ENCODE data around the gene ADGRG3. TPM values are rescaled to one million over a fixed set of nuclear protein-coding genes. Genes with fewer than 3 reads are reported as not detected.

Gene ADGRG3
- total RNA-seq, 1 donor from 2014 or later: 0.92 TPM

DNA sequence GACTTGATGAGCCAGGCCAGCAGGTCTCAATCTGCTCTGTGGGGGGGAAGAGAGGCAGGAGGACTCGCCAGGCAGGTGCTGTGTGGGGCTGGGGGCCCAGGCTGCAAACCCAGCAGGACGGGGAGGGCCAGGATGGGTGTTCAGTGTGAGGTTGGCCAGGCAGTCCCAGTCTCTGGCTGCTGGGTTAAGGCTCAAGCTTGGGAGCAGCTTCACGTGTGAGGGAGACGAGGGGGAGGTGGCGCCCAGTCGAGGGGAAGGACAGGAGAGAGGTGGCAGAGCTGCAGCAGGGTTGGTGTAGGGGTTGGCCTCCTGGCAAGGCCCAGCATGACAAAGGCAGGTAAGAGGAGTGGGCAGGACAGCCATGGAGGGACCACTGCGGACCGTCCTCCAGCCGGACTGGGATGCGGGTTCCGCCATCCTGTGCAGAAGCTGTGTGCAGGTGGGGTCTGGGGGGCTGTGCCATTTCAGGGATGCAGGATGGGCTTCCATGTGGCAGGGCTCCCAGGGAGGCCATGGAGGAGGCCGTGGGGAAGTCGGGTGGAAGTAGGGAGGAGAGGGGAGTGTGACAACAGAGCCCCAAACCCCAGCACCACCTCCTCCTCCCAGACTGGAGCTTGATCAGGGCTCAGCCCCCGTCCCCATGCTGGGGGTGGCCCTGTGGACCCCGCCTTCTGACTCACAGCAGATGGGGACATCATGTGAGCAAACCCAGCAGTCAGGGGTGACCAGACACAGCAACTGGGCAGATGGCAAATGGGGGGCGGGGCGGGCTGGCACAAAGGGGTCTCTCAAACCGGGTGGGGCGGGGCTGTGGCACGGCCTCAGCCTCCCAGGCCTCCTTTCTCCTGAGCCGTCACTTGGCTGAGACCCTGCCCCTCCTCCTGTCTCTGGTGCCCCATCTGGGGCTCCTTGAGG is 36.9 kb upstream of the ADGRG3 start:
- peak; percentile 44 for DNase-seq

DNA sequence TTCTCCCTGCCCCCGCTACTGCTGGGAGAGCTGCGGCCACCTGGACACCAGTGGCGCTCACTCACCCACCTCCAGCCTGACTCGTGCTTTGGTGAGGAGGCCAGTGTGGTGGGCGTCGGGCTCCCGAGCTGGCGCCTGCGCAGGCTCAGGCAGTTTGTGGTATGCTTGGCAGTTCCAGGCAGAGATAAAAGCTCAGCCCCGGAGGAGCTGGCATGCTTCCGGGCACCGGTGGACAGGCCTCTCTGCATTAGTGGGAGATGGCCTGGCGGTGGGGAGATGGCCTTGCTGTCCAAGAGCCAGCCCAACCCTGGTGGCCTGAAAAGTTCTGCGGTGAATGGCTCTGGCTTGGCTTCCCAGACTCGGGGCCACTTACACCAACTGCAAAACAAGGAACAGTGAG is 35.5 kb upstream of the ADGRG3 start:
- DNase-seq: no peak

DNA sequence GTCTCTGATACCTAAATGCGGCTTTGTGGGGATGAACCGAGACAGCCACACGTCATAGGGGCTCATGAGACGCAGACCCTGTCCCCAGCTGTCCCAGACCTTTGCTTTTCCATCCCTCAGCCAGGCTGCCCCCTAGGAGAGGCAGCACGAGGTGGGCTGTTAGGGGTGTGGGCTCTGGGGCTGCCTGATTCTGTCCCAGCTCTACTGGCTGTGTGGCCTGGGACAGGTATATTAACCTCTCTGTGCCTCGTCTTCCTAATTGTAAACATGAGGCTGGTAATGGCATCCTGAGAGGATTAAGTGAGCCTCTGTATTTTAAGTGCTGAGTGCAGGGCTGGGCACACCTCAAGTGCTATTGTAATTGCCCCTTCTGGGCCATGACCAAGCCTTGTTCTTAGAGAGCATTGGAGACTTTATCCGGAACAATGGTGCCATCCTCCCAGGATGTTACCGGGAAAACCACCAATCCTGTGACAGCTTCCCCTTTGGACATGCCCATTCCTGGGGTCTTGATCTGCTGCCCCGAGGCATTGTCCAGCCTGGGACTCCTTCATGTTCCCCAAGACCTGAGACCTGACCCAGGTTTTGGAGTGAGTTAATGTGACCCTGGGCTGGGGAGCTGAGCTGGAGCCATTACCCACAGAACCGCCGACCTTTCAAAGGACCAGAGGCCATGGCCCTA is 34.6 kb upstream of the ADGRG3 start:
- no peak for DNase-seq

DNA sequence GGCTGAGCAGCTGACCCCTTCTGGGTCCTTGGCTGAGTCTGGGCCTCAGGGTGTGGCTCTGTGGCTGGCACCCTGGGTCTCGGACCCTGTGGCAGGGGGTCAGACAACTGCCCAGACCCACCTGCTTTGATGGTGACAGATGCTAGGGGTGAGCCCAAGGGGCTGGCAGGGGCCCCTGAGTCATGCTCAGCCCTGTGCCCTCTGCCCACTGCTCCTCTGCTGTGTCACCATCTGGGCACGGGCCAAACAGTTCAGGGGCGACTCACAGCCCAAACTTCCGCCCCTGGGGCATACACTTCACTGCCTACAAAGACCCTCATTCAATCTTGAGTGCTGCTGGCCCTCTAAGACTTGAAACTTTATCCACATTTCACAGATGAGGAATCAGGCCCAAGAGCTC is 33.9 kb upstream of the ADGRG3 start:
- no peak for DNase-seq

- no peak for DNase-seq
Observed at GRCh38 chr16:57635266-57636097, 32.6 kb upstream of the ADGRG3 start.

- DNase-seq: no peak
Observed at GRCh38 chr16:57636184-57636583, 31.9 kb upstream of the ADGRG3 start.

- peak; percentile 27 for DNase-seq
Observed at GRCh38 chr16:57637020-57637419, 31.1 kb upstream of the ADGRG3 start.

DNA sequence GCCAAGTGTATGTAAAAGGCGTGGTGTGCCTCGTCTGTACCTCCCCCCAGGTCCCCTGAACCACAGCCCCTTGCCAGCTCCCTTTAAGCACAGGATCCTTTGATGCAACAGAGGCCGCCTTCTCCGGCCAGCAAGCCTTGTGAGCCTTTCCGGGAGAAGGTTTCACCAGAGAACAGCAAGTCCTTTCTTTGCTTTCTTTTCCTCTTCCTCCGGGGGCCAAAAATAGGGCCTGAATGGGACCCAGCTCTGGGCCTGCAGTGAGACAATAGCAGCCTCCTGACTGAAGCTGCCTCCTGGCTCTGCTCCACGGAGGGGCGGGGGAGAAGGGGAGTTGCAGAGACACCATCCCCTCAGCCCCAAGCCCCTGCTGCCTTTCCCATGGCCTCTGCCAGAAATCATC is 30.7 kb upstream of the ADGRG3 start:
- peak; percentile 73 for DNase-seq

GRCh38 chr16:57637965-57638364 is 30.1 kb upstream of the ADGRG3 start:
- DNase-seq: peak; percentile 38

GRCh38 chr16:57638381-57638780 is 29.7 kb upstream of the ADGRG3 start:
- no peak for DNase-seq

GRCh38 chr16:57639172-57639887 is 28.8 kb upstream of the ADGRG3 start:
- peak; percentile 93 for DNase-seq

DNA sequence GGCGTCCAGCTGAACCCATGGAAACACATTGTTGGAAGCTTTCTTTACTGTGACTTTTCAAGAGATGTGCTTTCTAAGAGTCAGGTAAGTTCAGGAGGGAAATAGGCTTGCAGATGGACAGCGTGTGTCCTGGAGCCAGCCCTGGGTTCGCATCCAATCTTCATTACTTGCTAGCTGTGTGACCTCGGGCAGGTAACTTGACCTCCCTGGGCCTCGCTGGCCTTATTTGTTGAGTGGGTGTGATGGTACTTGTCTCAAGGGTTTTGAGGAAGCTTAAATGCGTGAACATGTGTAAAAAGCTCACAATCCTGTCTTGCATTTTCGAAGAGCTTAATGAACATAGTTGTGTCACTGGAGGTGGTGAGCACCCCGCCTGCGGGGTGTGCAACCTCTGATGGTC is 27.9 kb upstream of the ADGRG3 start:
- DNase-seq: no peak

GRCh38 chr16:57640612-57641011 is 27.5 kb upstream of the ADGRG3 start:
- no peak for DNase-seq

- DNase-seq: no peak
Observed at GRCh38 chr16:57642160-57643135, 25.7 kb upstream of the ADGRG3 start.

DNA sequence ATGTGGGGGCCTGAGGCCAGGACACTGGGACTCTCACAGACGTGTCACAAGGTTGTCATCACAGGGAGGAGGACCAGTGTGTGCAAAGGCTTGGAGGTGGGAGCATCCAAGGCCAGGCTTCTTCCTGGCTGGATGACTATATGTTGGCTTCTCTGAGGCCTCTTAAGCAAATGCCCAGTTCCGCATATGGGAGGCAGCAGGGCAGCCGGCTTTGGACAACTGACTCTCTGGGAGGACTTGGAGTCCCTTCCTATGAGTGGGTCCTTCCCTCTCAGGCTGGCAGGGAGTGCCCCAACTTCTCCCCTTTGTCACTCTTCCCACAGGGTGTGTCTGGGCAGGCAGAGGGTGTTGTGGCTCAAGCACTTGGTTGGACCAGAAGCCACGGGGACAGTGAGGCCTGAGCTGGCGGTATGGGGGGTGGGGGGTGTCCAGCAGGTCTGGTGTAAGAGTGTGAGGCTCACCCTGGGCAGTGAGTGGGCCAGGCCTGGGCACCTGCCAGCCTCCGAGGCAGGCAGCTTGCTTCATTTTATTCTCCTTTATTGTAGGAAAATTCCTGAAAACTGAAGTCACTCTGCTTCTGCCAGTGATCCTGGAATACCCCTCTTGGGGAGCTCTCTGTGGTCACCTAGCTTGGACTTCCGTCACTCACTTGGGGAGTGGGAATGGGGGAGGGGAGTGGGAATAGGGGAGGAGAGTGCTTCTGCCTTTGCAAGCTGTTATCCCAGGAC is 24.8 kb upstream of the ADGRG3 start:
- DNase-seq: no peak

GRCh38 chr16:57643910-57644309 is 24.2 kb upstream of the ADGRG3 start:
- no peak for DNase-seq

GRCh38 chr16:57644383-57645014 is 23.6 kb upstream of the ADGRG3 start:
- no peak for DNase-seq

GRCh38 chr16:57645169-57645568 is 22.9 kb upstream of the ADGRG3 start:
- DNase-seq: peak; percentile 50

DNA sequence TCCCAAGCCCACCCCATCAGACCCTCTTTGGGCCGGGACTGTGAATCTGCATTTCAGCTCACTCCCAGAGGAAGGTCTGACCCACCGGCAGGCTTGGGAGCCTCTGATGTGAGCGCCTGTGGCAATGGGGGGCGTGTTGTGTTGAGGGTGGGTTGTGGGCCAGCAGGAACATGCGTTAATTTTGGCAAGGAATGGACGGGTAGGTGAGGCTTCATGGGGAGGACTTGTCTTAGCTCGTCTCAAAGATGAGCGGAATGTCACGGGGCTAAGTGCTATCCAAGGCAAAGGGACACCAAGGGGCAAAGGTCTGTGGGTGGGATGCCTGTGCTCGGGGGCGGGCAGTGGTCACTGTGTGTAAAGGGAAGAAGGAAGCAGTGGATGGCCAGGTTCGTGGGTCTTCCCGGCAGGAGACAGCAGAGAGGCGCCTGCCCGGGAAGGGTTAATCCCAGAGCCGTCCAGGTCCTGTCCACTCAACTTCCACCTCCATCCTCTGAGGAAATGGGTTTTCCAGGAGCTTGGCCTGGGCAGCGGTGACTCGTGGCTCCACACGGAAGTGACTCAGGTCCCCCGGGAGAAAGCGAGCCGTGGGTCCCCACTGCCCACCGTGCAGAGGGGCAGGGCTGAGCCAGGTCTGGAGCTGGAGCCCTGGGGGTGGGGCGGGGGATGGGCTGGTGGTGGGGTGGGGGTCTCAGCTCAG is 22.3 kb upstream of the ADGRG3 start:
- peak; percentile 34 for DNase-seq
